HG02571 (cell line): ENCODE measurements around the gene CHI3L2.

Source experiments
- ATAC-seq: cut with Tn5 transposase; IDR thresholded peaks from one replicate; pipeline ENCODE4 v1.9.1; 2021; ENCODE audit warnings: mild to moderate bottlenecking, moderate library complexity; ENCODE audit not compliant: unreplicated experiment

The CHI3L2 gene

DNA sequence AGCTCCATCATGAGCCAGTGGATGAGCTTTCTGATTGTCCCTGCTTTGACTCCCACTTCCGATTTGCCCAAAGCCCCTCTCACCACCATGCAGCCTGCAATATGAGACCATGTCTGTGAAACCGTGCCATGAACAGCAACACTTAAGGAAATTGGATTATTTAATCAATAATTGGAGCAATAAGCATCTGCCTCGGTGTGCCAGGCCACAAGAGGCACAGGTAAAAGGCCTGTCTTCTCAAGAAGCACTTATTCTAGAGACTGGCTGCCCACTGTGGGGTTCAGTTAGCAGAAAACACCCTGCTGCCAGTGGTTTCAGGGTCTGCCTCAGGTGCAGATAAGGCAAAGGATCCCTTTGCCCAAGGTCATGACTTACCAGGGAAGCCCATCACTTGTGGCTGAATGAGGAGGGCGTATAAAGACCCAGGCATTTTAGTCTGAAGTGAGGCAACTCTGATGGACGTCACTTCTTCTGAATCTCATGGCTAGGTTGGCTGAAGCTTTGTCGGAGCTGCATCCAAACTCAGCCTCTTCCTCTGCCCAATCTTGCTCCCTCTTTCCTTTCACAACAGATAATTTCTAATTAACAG is 7.1 kb upstream of the CHI3L2 start:
- ATAC-seq: no peak

DNA sequence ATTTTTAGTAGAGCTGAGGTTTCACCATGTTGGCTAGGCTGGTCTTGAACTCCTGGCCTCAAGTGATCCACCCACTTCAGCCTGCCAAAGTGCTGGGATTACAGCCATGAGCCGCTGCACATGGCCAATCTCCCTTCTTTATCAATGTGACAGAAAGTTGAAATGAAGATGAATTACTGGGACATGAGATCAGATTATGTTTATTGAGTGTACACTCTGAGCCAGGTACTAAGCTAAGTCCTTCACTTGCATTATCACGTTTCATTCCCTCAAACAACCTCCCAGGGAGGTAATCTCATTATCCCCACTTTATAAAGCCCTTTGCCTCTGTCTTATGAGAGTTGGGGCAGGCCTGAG is 6.3 kb upstream of the CHI3L2 start:
- no peak for ATAC-seq

DNA sequence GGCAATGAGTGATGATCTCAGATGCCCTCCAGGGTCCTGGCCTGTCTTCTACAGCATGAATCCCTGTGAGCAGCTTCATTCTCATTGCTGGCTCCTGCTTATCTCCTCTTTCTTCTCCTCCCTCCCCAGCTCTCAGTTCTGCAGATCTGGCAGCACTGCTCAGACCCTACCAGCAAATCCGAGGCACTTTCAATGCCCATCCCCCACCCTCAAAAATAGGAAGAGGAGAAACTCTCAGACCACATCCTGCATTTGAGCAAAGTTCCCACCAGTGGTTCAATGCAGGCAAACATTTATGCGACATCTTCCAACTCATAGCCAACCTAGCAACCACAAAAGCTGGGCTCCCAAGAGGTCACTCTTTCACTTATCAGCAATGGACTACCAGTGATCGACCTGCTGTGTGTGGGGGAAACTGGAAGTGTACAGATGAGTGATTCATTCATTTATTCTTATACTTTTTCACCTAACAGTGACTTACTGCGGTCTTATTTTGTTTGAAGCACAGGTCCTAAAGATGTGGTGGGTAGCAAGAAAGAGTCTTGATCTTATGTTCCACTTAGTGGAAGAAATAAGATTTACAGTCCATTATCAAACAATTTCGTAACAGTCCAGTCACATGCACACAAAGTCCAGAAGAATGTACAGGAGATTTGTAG is 5.8 kb upstream of the CHI3L2 start:
- ATAC-seq: peak; percentile 49

DNA sequence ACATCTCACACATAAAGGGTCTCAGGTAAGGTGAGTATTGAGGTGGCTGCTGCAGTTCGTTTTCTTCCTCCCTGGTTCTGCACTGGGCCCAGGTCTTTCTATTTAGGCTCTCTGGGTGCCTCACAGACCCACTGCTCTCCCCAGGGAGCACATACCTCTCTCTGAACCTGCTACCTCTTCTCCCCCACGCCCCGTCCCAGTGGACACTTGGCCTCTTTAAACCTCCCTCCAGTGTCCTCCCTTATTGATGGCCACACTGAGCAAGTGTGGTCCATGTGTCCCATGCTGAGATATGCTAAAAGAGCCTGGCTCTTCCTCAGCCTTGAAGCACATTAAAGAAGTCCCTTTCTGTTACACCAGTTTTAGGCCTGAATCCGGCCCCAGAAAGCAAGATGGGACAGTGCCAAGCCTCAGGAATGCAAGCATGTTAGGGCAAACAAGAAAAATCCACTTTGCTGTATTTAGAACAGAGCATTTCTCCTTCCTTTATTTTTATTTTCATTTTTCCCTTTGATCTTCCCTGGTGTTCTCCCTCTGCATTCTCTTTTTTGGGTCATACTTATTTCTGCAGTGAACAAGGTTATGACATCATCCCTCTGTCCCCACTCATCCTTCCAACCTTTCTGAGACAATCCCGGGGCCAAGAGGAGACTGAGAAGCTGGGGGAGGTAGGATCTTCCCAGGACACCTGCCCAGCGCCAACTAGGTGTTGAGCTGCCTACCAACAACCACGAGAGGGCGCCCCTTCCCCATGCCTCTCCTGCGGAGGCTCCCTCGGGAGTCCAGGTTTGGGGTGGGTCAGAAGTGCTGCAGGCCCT is 5.0 kb upstream of the CHI3L2 start:
- no peak for ATAC-seq

DNA sequence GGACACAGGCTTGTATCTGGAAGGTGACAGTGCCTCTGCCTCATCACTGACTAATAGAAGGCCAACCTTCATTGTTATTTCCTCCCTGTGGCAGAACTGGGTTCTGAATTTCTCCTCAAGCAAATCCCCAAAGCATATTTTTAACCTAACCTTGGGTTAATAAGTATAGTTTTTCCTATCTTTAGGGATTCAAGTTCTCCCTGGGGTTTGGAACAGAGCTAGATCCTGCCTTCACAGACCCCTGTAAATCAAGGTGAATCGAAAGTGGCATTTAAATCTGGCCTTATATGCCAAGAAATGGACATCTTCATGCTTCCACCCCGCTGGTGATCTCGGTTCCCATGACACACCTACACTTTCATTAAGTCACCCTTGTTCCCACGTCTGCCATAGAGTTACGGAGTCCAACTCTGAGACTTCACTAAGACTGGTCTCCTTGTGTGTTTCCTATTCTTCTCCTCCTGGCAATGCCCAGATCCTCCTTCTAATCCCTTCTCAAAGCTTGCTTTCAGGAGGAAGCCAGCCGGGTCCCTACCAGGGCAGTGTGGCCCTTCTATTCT is 4.3 kb upstream of the CHI3L2 start:
- ATAC-seq: no peak

DNA sequence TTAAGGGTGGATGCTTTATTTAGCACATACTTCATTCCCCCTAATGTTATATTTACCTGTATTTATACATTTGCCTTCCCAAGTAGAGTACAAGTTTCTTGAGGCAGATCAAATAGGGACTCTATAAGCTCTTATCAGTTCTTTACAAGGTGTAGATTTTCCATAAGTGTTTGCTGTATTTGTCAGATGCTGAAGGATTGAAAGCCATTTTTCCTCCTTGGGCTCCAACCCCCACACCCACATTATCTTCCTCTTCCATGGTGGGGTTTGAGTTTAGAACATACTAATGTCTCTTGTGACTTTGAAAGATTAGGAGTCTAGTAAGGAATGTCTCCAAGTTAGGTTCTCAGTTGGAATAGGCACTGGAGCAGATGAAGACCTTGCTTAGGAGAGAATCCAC is 2.4 kb upstream of the CHI3L2 start:
- ATAC-seq: no peak

DNA sequence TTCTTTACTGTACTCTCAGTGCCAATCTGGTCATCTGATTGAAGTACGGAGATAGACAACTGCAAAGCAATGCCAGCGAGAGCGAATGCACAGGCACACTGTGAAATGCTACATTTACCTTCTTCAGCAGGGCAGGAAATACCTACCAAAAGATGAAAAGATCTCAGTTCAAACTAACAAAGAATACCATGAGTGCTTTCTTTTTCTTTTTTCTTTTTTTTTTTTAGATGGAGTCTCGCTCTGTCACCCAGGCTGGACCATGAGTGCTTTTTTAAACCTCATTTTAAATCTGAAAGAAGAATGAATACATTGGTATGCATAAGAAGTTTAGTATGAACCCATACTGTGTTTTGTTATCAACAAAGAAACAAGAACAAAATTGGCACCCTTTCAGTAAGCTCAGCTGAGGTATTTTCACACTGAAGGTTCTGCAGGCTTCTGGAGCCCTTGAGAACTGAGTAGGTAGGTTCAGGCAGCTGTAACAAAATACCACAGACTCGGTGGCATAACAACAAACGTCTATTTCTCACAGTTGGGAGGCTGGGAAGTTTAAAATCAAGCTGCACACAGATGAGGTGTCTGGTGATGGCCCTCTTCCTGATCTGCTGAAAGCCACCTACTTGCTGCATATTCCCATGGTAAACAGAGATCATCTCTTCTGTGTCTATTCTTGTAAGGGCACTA is 1.7 kb upstream of the CHI3L2 start:
- no peak for ATAC-seq

DNA sequence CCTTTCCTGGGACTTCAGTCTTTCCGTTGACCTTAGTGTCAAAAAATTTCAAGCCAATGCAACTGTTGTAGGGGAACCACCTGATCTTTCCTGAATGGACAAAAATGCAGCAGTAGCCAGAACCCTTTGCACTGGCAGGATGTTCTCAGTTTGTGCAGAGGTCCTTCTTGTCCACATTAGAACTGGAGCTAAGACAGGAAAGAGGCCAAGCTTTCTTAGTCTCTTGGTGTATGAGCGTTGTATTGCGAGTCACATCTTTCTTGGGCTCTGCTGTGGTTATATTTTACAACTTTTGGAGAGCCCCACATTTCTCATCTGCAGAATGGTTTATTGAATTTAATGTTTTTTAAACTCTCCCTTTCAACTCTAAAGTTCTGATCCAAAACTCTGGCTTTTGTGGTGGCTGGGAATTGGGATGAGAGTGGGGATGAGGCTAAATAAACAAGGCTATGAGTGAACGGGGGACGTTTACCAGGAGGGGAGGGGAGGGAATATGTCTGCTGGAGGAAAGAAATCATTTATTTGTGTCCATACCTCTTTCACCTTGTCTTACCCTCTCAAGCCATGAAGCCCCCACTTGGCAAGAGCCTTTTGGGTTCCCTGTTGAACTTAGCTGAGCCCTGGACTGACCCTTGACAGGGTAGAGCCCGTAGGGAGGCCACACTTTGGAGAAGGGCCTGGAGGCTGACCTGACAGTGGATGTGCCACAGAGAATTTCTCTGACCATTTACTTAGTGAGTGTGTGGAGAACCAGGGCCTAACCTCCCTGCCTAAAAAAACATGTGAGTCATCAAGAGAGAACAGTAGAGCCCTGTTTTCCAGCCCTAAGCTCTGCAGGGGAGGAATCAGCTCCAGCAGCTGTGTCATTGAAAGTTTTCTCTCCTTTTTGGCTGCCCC is 586 bp downstream of the CHI3L2 start:
- no peak for ATAC-seq

DNA sequence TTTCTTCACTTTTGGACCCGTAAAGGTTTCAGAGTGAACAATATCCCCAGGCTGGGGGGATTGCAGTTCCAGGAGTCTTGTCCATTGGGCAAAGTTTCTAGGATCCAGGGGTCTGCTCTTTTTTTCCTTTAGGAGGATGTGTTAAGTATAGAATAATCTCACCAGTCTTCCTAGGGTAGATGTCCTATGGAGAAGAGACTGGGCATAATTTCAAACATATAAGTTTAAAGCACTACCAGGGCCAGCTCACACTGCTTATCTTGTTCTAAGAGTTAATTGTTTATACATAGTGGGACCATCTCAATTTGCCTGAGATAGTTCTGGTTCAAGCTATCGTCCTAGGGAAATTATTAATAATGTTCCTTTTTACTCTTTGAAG is 1.2 kb downstream of the CHI3L2 start:
- no peak for ATAC-seq

DNA sequence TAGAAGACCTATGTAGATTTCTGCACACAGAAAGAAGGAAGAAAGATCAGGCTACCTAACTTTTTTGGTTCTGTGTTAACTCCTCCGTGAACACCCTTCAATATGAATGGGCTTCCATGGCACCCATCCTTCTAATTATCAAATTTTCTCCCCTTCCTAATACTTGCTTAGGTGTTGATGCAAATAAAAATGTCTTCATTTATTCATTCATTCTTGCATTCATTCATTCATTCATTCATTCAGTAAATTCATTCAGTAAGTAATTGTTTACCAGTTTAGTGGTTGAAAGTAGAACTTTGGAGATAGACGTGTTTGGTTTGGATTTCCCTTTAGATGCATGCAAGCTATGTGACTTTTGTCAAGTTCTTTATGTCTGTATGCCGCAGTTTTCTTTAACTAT is 4.6 kb downstream of the CHI3L2 start:
- no peak for ATAC-seq

DNA sequence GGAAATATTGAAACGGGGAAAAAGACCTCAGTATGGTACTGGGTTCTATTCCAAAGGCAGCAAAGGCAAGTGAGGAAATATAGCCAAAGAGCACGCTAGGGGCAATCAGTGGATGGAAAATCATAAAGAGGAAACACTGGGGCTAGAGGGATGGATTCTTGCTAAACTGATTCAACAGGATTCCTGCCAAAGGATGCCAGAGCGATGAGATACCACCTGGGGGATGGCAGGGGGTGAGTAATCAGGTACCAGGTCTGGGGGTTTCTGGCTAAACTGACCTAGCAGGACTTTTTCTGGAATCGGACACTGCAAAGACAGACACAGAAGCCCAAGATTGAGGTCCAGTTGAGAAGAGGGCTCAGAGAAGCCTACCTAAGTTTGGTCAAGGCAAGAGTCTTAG is 6.7 kb downstream of the CHI3L2 start:
- ATAC-seq: no peak

DNA sequence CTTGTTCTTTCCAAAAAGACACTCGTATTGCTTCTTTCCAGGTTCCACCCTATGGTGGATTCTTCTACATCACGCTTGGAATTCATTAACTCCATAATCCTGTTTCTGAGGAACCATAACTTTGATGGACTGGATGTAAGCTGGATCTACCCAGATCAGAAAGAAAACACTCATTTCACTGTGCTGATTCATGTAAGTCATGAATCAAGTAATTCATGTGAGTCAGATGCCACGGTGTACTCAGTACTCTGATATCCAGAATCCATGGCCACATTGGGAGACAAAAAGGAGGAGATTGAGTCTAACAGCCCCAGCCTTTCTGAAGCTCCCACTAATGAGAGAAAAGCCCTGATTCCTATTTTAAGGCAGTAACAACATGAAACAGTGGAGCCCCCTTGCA is 7.4 kb downstream of the CHI3L2 start:
- no peak for ATAC-seq

DNA sequence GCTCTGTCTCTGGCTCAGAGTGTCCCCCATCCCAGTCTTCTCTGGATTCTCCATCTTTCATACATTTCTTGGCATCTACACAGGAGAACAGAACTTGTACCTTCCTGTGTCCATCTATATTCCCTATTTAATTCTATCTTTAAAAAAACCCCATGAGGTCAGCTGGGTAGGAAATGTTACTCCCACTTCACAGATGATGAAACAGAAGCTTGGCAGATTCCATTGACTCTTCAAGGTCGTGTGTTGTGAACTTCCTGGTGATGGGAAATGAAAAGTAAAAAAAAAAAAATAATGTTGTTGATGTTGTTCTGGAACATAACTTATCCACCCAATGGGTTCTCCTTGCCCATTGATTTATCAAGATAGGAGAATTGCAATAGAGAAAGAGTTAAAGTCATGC is 8.9 kb downstream of the CHI3L2 start:
- ATAC-seq: no peak

DNA sequence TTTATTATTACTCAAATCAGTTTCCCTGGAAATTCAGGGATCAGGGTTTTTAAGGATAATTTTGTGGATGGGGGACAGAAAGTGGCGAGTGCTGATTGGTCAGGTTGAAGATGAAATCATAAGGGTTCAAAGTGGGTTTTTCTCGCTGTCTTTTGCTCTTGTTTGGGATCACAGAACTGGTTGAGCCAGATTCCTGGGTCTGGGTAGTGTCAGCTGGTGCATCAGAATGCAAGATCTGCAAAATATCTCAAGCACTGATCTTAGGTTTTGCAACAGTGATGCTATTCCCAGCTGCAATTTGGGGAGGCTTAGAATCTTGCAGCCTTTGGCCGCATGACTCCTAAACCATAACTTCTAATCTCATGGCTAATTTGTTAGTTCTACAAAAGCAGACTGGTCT is 9.3 kb downstream of the CHI3L2 start:
- ATAC-seq: no peak

DNA sequence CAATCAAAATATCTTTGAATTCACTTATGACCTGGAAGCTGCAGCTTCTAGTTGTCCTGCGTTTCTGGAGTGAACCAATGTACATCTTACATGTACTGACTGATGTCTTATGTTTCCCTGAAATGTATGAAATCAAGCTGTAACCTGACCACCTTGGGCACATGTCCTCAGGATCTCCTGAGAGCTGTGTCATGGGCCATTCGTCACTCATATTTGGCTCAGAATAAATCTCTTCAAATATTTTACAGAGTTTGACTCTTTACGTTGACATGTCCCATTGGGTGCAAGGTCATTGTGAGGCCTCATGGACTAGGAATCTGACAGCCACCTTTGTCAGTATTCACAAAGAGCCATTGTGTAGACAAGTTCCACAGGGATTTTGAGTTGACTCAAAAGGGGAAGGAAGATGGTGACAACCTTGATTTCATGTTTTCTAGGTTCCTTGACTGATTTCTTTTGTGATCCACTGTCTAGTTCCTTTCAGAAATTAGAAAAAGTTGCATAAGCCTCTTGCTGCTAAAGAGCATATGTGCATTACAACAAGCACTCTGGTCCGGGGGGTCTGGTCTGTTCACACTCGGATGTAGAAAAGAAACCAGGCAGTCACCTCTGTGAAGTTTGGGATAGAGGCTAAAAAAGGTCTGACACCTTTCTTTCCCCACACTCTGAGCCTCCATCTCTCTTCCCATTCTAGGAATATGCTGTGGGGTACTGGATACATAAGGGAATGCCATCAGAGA is 10.7 kb downstream of the CHI3L2 start:
- ATAC-seq: no peak

DNA sequence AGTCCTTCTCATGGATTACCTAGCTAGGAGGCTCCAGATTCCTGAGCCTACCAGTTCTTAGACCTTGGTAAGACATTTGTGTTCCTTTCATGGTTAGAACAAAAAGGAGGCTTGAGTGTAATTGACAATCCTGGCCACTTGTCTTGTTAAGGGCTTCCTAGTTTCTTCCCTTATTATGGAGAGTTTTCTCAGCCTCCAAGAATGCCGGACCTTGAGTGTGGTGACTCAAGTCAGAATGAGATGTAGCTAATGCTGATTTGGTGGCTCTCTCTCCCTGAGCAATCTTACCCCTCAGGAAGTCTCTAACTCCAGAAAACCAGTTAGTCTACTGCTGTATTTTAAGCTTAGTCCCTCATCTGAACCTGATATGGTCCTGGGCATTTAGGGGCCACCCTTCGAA is 14.3 kb downstream of the CHI3L2 start:
- ATAC-seq: no peak

DNA sequence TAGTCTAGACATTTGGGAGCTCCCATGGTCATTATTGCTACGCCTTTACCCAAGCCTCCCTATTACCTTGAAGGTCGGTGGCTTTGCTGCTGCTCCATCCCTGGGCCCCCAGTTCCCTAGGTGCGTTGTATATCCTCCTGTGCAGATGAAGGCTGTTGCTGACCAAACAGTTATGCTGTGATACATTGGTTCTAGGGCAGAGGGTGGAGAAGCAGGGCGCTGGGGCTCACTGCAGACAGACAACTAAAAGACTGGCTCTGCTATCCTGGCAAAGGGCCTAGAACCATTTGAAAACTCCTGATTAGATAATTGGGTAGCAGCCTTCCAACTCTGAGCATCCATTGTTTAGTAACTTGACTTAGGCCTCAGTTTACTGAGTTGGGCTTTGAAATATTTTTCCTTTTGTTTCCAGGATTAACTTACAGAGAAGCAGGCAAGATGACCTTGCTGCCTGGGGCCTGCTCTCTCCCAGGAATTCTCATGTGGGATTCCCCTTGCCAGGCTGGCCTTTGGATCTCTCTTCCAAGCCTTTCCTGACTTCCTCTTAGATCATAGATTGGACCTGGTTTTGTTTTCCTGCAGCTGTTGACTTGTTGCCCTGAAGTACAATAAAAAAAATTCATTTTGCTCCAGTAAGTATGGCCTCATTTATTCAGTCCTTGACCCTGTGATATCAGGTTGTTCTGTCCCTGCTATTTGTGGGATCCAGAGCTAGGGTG is 15.5 kb downstream of the CHI3L2 start:
- ATAC-seq: no peak

DNA sequence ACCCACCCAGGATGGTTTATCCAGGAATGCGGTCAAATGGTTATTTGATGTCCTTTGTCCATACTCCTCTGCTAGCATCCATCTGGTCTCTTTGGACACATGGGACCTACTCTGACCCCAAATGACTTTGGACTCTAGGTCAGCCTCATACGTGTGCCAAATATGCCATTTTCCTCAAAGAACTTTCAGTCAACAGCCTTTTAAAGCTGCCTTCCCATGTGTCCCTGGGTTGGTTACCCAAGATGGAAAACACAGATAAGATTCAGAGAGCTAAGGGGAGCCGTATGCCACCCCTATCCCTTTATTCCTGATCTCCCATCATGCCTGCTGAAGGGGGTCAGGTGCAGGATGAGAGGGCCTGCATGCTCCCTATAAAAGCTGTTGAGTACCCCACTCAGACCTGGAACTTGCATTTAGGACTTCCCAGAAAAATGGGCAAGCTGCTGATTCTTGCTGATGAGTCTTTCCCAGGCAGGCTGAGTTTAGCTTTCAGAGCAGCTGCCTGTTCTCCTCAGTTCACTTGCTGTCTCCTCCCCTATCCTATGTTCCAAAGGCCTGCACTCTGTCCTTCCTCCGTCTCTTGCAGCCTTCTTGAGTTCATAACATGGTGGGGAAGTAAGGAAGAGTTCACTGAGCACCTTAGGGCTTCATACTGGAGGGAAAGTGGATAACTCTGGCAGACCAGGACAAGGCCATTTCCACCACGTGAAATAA is 19.8 kb downstream of the CHI3L2 start:
- no peak for ATAC-seq

DNA sequence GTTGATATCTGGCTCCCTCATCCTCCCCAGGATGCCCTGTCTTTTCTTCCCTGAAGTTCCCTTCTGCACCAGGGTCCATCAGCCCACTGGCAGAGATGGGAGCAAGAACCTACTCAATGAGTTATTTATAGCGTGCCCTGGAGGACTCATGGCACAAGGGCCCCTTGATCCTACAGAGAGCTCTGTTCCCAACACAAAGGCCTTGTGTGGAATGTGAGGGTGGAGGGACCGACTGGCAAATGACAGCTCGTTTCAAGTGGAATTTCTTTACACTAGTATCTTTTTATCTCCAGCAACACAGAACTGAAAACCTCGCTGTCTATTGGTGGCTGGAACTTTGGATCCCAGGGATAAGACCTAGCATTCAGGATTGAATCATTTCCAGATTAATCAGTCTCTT is 22.4 kb downstream of the CHI3L2 start:
- no peak for ATAC-seq
